GM19035 (cell line): Measurements from ENCODE around the gene TBX1.
"Not testable (repeated sequence)": the region's sequence is repeated elsewhere in the genome, so short reads cannot be mapped to it uniquely, and the experiment has no call there.

ENCODE experiments used
- ATAC-seq: cut with Tn5 transposase; IDR thresholded peaks from one replicate; pipeline ENCODE4 v1.9.1; 2021; ENCODE audit not compliant: unreplicated experiment

Gene TBX1

DNA sequence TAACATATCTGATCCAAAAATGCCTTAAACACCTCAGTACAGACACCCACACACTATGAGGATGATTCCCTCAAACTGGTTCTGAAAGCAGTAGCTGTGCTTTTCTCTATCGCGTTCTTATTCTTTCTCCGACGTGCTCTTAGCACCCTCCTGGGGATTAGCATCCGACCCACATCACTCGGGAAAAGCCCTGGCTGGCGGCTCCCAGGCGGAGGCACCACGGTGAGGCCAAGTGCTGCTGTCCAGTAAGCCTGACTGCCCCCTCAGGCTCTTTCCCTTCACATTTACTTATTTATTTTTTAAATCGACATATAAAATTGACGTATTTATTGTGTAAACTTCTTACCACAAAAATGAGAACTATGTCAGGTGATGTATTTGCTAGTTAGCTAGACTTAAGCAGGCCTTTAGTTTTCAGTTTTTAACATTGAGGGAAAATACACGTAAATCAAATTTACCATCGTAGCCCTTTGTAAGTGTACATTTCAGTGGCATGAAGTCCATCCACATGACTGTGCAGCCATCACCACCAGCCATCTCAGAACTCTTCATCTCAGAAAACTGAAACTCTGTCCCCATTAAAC is 19.2 kb downstream of the TBX1 start:
- no peak for ATAC-seq

DNA sequence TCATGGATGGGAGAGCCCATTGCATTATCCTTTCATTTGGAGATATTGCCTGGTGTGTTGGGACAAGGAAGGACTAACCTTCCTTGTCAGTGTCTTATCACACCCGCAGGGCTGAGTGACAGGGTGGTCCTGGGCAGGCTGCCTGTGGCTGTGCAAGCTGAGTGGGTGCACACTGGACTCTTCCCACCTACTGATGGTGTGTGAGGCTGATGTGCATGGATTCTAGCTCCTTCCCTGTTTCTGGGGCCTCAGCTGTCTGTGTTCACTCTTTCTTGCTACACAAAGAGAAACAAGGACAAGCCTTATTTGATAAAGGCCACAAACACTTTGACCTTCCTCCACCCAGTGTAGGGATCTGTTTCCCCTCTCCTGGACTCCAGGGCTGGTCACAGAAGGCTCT is 22.0 kb downstream of the TBX1 start:
- ATAC-seq = no peak

GRCh38 chr22:19783586-19784383 is 23.2 kb downstream of the TBX1 start:
- ATAC-seq = no peak

GRCh38 chr22:19784384-19785175 is 24.0 kb downstream of the TBX1 start:
- no peak for ATAC-seq

DNA sequence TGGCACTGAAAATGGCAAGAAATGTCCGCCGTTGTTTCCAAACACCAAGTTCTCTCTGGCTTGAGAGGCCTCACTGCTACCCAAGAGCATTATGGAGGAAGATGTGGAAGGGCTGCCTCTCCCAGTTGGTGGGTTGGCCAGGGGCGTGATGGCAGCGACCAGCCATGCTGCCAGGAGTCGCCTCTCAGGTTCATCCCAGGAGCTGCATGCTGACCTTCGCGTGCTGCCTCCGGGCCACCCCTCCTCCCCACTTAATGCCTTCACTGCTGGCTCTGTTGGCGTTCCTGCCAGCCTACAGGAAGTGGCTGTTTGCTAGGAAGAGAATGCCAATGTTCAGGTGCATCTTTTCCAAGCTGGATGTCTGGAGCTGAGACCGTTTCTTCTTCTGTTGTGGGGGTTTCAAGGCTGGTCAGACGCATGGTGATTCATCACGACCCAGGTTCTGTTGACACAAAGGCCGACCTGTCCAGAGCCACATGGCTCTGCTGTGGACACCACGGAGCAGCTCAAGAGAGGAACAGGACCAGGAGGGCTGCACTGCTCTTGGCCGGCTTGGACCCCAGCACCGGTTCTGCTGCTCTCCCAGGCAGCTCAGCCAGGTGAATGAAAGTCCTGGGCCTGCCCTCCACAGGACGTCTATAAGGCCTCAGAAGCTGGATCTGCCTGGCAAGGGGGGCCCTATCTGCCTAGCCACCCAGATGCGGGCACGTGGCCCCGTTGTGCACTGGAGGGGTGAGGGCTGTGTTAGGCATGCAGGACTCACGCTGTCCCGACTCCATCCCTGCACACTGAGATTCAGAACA is 25.1 kb downstream of the TBX1 start:
- no peak for ATAC-seq

- ATAC-seq = no peak
Measured at GRCh38 chr22:19786264-19786585, 25.6 kb downstream of the TBX1 start.

- no peak for ATAC-seq
Measured at GRCh38 chr22:19786959-19787848, 26.6 kb downstream of the TBX1 start.

GRCh38 chr22:19787849-19788141 is 27.2 kb downstream of the TBX1 start:
- no peak for ATAC-seq

DNA sequence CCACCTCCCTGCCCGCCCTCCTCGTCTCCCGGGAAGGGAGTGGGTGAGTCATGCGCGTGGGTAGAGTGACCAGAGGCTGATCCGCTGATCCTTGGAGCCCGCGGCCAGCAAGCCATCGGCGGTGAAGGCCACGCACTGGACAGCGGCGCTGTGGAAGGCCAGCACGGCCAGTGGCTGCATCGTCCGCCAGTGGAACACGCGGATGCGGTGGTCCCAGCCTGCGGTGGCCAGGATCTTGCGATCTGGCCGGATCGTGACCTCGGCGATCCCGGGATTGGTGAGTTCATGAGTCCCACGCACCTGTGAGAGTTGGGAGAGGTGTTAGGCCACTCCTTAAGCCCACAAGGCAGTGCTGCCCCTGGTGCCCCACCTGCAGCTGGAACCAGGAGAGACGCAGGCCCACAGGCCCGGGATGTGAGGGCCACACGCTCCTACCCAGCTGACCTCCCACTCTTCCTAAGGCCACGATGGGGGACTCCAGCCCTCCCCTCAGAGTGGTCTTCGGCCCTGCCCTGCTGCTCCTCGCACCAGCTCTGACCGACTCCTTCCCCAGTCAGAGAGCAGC is 28.2 kb downstream of the TBX1 start:
- ATAC-seq = no peak

- no peak for ATAC-seq
Measured at GRCh38 chr22:19789406-19789805, 28.8 kb downstream of the TBX1 start.

DNA sequence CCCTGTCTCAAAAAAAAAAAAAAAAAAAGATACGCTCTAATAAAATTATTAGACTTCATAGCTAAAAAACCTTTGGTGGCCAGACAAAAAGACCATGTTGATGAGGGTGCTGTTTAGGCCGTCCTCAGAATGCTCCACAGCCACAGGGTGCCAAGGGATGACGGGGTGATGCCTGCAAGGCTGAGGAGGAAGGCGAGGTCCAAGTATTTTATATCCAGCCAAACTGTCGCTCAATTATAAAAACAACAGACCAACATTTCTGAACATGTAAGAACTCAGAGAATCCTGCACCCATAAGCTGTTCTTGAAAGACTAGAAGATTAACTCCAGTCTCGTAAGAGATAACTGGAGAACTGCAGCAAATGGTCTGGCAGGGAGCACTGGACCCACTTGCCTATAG is 29.2 kb downstream of the TBX1 start:
- ATAC-seq = no peak

DNA sequence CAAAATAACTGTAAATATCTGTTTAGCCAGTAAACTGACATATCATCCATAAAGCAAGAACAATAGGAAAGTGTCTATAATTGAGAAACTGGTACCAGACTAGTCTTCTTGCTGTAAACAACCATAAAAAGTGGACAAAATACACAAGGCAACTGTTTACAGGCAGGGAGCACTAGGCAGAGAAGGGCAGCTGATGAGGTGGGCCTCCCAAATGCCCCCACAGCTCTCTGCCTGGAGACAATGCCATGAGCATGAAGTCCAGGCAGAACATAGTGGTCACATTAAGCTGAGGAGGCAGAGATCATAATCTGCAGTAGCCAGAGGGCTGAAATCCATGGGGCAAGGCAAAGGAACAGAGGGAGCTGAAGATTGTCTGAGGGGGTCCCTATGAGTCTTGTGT is 30.7 kb downstream of the TBX1 start:
- ATAC-seq = no peak

- ATAC-seq = no peak
Measured at GRCh38 chr22:19791894-19792293, 31.3 kb downstream of the TBX1 start.

- ATAC-seq = not testable (repeated sequence)
Measured at GRCh38 chr22:19792383-19792896, 31.9 kb downstream of the TBX1 start.

- no peak for ATAC-seq
Measured at GRCh38 chr22:19793161-19793560, 32.6 kb downstream of the TBX1 start.

GRCh38 chr22:19793661-19794310 is 33.2 kb downstream of the TBX1 start:
- ATAC-seq = no peak

GRCh38 chr22:19795617-19796008 is 35.0 kb downstream of the TBX1 start:
- ATAC-seq = no peak

- no peak for ATAC-seq
Measured at GRCh38 chr22:19796160-19796559, 35.6 kb downstream of the TBX1 start.
